ENCODE results near the gene TWF2. TPM values are rescaled to one million over a fixed set of nuclear protein-coding genes. Genes with fewer than 3 reads are reported as not detected.

The TWF2 gene
- polyA plus RNA-seq, 3 donors, result 141 to 199 (median 176) TPM

DNA sequence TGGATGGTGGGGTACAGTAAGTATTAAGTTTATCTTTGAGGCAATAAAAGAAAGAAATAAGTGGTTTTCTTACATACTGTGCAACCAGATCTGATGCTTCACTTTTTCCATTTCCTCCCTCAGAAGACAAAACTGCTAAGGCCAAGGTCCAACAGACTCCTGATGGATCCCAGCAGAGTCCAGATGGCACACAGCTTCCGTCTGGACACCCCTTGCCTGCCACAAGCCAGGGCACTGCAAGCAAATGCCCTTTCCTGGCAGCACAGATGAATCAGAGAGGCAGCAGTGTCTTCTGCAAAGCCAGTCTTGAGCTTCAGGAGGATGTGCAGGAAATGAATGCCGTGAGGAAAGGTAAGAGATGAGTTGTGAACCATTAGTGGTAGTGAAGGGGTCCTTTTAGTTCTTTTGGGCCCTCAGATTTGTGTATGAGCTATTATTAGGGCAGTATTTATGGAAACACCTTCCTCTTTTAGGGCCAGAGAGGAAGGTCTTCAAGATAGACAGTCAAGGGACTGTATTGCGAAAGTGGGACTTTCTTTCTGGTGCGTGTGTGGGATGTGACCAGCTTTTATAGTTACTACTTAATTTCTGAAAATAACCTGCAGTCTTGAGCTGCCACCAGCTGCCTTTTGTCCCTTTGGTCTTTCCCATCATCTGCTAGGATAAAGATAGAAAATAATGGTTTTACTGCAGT is 36.4 kb downstream of the TWF2 start:
- Histone ChIP-seq H2AFZ (ENCODE audit: insufficient read depth, low read depth, low read length, poor library complexity, severe bottlenecking) (no peak overlapping the region), H3K79me2 (ENCODE audit: insufficient read depth, low read length) (peaks cover 71% of the 10 kb centered on the region), H3K36me3 (replicated peaks in 1 of 2; ENCODE audit: control insufficient read depth in 1 of 2, insufficient read depth in 2 of 2, low read length in 2 of 2) (peaks cover 39 to 46% of the 10 kb centered on the region in 2 donors), H4K20me1 (ENCODE audit: insufficient read depth, low read length) (peaks cover 24% of the 10 kb centered on the region), H3K27ac (ENCODE audit: low read depth in 1 of 2, low read length in 2 of 2) (peak overlapping the region; percentile 80 to 96), H3K4me2 (replicated peaks; ENCODE audit: extremely low read depth, low read length, poor library complexity, severe bottlenecking) (peak overlapping the region; percentile 48), H3K4me1 (ENCODE audit: control insufficient read depth in 1 of 2, insufficient read depth in 2 of 2, low read length in 2 of 2) (peaks cover 68 to 70% of the 10 kb centered on the region in 2 donors), H3K27me3 (ENCODE audit: control insufficient read depth in 2 of 2, insufficient read depth in 2 of 2, low read length in 2 of 2) (no peaks in the 10 kb centered on the region), H3K4me3 (replicated peaks in 1 of 3; ENCODE audit: low read depth in 2 of 3, low read length in 3 of 3) (peak overlapping the region in 1 of 3 experiments; percentile 58), H3K9me3 (replicated peaks in 1 of 2; ENCODE audit: control insufficient read depth in 1 of 2, insufficient read depth in 1 of 2, low read length in 2 of 2) (no peaks in the 10 kb centered on the region), H3K9ac (ENCODE audit: insufficient read depth, low read length, poor library complexity, severe bottlenecking) (peak overlapping the region; percentile 57)
- H3K36me3 Mint-ChIP-seq, result peaks cover 60 to 63% of the 10 kb centered on the region in 2 donors
- no peaks in the 10 kb centered on the region for H3K27me3 Mint-ChIP-seq (ENCODE audit: low read depth in 3 of 3)
- peak; percentile 82 to 93 (median 91) for DNase-seq
- H3K4me1 Mint-ChIP-seq, result peaks cover 66% of the 10 kb centered on the region
- H3K27ac Mint-ChIP-seq, result peak overlapping the region; percentile 93 to 98 (median 95)
- intact Hi-C loops (cut with micrococcal nuclease), result loop anchor here in 1 of 2 donors (2.0 kb wide), 1 partner anchor 14 kb away; no protein-coding TSS in a partner anchor
- H3K4me3 Mint-ChIP-seq, result peak overlapping the region; percentile 60 to 80
- WGBS (ENCODE audit: insufficient coverage), result 11% methylated on average over 2 of the region's 4 CpGs
- H3K9me3 Mint-ChIP-seq, result no peaks in the 10 kb centered on the region
- TF ChIP-seq, protein P1, sequence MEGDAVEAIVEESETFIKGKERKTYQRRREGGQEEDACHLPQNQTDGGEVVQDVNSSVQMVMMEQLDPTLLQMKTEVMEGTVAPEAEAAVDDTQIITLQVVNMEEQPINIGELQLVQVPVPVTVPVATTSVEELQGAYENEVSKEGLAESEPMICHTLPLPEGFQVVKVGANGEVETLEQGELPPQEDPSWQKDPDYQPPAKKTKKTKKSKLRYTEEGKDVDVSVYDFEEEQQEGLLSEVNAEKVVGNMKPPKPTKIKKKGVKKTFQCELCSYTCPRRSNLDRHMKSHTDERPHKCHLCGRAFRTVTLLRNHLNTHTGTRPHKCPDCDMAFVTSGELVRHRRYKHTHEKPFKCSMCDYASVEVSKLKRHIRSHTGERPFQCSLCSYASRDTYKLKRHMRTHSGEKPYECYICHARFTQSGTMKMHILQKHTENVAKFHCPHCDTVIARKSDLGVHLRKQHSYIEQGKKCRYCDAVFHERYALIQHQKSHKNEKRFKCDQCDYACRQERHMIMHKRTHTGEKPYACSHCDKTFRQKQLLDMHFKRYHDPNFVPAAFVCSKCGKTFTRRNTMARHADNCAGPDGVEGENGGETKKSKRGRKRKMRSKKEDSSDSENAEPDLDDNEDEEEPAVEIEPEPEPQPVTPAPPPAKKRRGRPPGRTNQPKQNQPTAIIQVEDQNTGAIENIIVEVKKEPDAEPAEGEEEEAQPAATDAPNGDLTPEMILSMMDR (IDR thresholded peaks at IDR 0.05), result no peak

DNA sequence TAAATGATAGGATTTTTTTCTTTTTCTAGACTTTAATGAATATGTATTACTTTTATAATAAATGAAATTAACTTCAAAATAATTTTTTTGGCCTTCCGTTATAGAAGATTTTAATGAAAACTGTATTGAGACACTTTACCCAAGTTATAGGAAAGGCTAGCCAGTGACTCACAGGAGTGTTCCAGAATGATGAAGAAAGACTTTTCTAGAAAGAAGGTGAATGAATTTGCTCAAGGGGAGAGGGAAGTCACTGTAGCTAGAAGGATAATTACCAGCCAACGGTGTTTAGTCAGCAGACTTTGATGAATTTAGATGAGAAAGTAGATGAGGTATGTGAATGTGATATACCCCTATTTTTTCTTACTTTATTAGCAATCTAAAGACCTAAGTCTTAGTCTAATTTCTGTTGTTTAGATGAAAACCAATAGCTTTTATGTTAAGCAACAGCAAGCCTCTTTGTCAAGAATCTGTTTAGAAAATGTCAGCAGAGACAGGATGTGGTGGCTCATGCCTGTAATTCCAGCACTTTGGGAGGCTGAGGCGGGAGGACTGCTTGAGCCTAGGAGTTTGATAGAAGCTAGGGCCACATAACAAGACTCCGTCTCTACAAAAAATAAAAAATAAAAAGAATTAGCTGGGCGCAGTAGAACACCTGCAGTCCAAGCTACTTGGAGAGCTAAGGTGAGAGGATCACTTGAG is 37.8 kb downstream of the TWF2 start:
- intact Hi-C loops (cut with micrococcal nuclease), result no loop called here
- H2AFZ ChIP-seq (ENCODE audit: insufficient read depth, low read depth, low read length, poor library complexity, severe bottlenecking), result no peak overlapping the region
- H4K20me1 ChIP-seq (ENCODE audit: insufficient read depth, low read length), result peaks cover 24% of the 10 kb centered on the region
- H3K4me1 ChIP-seq (ENCODE audit: control insufficient read depth in 1 of 2, insufficient read depth in 2 of 2, low read length in 2 of 2), result peaks cover 82 to 84% of the 10 kb centered on the region in 2 donors
- Mint-ChIP-seq H3K9me3 (no peaks in the 10 kb centered on the region), H3K36me3 (peaks cover 46 to 52% of the 10 kb centered on the region in 2 donors), H3K4me3 (peak overlapping the region; percentile 41 to 56), H3K27me3 (ENCODE audit: low read depth in 3 of 3) (no peaks in the 10 kb centered on the region), H3K4me1 (peaks cover 80% of the 10 kb centered on the region), H3K27ac (peak overlapping the region; percentile 93 to 98 (median 95))
- H3K36me3 ChIP-seq (replicated peaks in 1 of 2; ENCODE audit: control insufficient read depth in 1 of 2, insufficient read depth in 2 of 2, low read length in 2 of 2), result peaks cover 29 to 32% of the 10 kb centered on the region in 2 donors
- H3K79me2 ChIP-seq (ENCODE audit: insufficient read depth, low read length), result peaks cover 66% of the 10 kb centered on the region
- H3K4me3 ChIP-seq (replicated peaks in 1 of 3; ENCODE audit: low read depth in 2 of 3, low read length in 3 of 3), result peak overlapping the region in 1 of 3 experiments; percentile 47
- no CpG with 5 or more reads among the region's 5 CpGs for WGBS (ENCODE audit: insufficient coverage)
- no peaks in the 10 kb centered on the region for H3K27me3 ChIP-seq (ENCODE audit: control insufficient read depth in 2 of 2, insufficient read depth in 2 of 2, low read length in 2 of 2)
- peak overlapping the region; percentile 48 for H3K4me2 ChIP-seq (replicated peaks; ENCODE audit: extremely low read depth, low read length, poor library complexity, severe bottlenecking)
- TF ChIP-seq, protein P1 (IDR thresholded peaks at IDR 0.05), result no peak
- H3K9ac ChIP-seq (ENCODE audit: insufficient read depth, low read length, poor library complexity, severe bottlenecking), result peak overlapping the region; percentile 15
- peak overlapping the region; percentile 38 to 96 for H3K27ac ChIP-seq (ENCODE audit: low read depth in 1 of 2, low read length in 2 of 2)
- H3K9me3 ChIP-seq (replicated peaks in 1 of 2; ENCODE audit: control insufficient read depth in 1 of 2, insufficient read depth in 1 of 2, low read length in 2 of 2), result no peaks in the 10 kb centered on the region
- peak; percentile 55 to 86 (median 81) for DNase-seq

Data from CD14-positive monocyte (primary cell).